BLaER1 treated with 17β-estradiol and CSF1 and Interleukin-3, amounts not matched to agents 10 nM and 100 nM (cell line): ENCODE data around the gene AHCYL2.
"Not testable (repeated sequence)": the region's sequence is repeated elsewhere in the genome, so short reads cannot be mapped to it uniquely, and the experiment has no call there.

ENCODE experiments used
- H3K27ac ChIP-seq, 11 experiments: shearing (Covaris generic); formaldehyde crosslinking; 2 replicates each; pipeline ENCODE4 v1.8.1; 2022
- H3K27me3 ChIP-seq, 11 experiments: shearing (Covaris generic); formaldehyde crosslinking; 2 replicates each; pipeline ENCODE4 v1.8.1; 2022
- H3K36me3 ChIP-seq, 11 experiments: shearing (Covaris generic); formaldehyde crosslinking; 2 replicates each; pipeline ENCODE4 v1.8.1; 2022
- H3K4me1 ChIP-seq, 10 experiments: shearing (Covaris generic); formaldehyde crosslinking; 2 replicates each; pipeline ENCODE4 v1.8.1; 2022
- H3K4me2 ChIP-seq, 11 experiments: shearing (Covaris generic); formaldehyde crosslinking; 2 replicates each; pipeline ENCODE4 v1.8.1; 2022
- H3K4me3 ChIP-seq, 10 experiments: shearing (Covaris generic); formaldehyde crosslinking; 2 replicates each; pipeline ENCODE4 v1.8.1; 2022
- H3K9ac ChIP-seq, 11 experiments: shearing (Covaris generic); formaldehyde crosslinking; 2 replicates each; pipeline ENCODE4 v1.8.1; 2022
- H3K9me3 ChIP-seq, 11 experiments: shearing (Covaris generic); formaldehyde crosslinking; replicated peaks in 1 of 11; 2 replicates each; pipeline ENCODE4 v1.8.1; 2022
- H4K20me1 ChIP-seq, 11 experiments: shearing (Covaris generic); formaldehyde crosslinking; 2 replicates each; pipeline ENCODE4 v1.8.1; 2022
- Cebpa-rat ChIP-seq, 11 experiments: shearing (Covaris generic); IDR thresholded peaks; 2 replicates each; pipeline ENCODE4 v1.8.1; 2022

AHCYL2 gene

DNA sequence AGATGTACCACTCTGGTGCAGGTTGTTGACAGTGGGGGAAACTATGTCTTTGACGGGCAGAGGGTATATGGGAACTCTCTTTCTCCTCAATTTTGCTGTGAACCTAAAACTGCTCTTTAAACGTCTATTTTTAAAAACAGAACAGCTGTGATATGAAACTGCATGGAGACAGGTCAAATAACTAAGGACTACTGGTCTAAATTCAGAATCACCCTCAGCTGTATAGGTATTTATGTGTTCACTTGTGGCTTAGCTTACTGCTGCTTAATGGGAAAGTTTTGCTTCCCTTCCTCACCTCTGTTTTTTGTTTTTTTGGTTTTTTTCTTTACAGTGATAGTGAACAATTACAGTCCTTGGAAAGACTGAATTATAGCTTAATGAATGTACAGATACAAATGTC, 122.5 kb downstream of the AHCYL2 start:
- H3K4me3 ChIP-seq = no peak overlapping the region
- H3K27me3 ChIP-seq = no peaks in the 10 kb centered on the region
- no peak overlapping the region for H3K9ac ChIP-seq
- H3K9me3 ChIP-seq = no peaks in the 10 kb centered on the region
- no peak overlapping the region for H3K27ac ChIP-seq
- peaks cover 0 to 4% (median 0%) of the 10 kb centered on the region in 11 experiments; a peak in 3 of 22 replicates for H3K36me3 ChIP-seq
- H3K4me1 ChIP-seq = peaks cover 13 to 22% (median 16%) of the 10 kb centered on the region in 10 experiments
- TF ChIP-seq Cebpa-rat (IDR thresholded peaks at IDR 0.05) = no peak
- H4K20me1 ChIP-seq = peaks cover 0 to 3% (median 0%) of the 10 kb centered on the region in 11 experiments; a peak in 1 of 22 replicates
- no peak overlapping the region for H3K4me2 ChIP-seq

DNA sequence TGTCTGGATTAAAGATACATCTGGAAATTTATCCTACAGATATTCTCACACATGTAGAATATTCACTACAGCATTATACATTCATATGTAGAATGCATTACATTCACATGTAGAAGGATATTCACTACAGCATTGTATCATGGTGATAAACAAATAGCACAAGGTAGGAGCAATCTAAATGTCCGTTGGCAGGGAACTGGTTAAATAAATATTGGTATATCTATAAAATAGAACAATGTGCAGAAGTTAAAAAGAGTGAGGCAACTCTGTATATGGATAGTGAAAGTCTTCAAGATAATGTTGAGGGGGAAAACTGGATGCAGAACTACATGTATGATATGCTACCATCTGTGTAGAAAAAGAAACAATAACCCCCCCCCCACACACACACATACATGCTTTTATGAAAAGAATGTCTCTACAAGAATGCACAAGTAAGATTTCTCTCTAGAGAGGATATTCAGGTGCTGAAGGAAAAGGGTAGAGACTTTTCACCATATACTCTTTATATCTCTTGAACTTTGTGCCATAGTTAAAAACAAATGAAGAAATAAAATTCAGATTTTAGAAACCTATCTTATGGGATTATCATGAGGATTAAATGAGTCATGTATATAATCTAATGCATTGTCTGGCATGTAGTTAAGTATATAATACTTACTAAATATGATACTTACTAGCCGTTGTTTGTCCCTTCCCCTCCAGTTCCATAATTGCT, 123.4 kb downstream of the AHCYL2 start:
- H4K20me1 ChIP-seq = no peaks in the 10 kb centered on the region; a peak in 1 of 22 replicates
- no peaks in the 10 kb centered on the region for H3K9me3 ChIP-seq
- peaks cover 0 to 12% (median 0%) of the 10 kb centered on the region in 11 experiments; a peak in 3 of 22 replicates for H3K36me3 ChIP-seq
- H3K27me3 ChIP-seq = no peaks in the 10 kb centered on the region
- TF ChIP-seq Cebpa-rat (IDR thresholded peaks at IDR 0.05) = no peak
- no peak overlapping the region for H3K4me3 ChIP-seq
- H3K9ac ChIP-seq = no peak overlapping the region
- H3K4me1 ChIP-seq = peaks cover 13 to 22% (median 16%) of the 10 kb centered on the region in 10 experiments
- no peak overlapping the region for H3K4me2 ChIP-seq
- no peak overlapping the region for H3K27ac ChIP-seq

- H3K9ac ChIP-seq = no peak overlapping the region
- no peaks in the 10 kb centered on the region for H3K9me3 ChIP-seq
- peaks cover 0 to 17% (median 0%) of the 10 kb centered on the region in 11 experiments; a peak in 3 of 22 replicates for H3K36me3 ChIP-seq
- no peak overlapping the region for H3K27ac ChIP-seq
- H3K27me3 ChIP-seq = no peaks in the 10 kb centered on the region
- no peaks in the 10 kb centered on the region; a peak in 1 of 22 replicates for H4K20me1 ChIP-seq
- H3K4me1 ChIP-seq = peaks cover 0 to 10% (median 8%) of the 10 kb centered on the region in 10 experiments; a peak in 11 of 20 replicates
- no peak overlapping the region for H3K4me3 ChIP-seq
- no peak for TF ChIP-seq Cebpa-rat (IDR thresholded peaks at IDR 0.05)
- no peak overlapping the region for H3K4me2 ChIP-seq
These were observed 126.5 kb downstream of the AHCYL2 start for GRCh38 chr7:129351320-129351719.

DNA sequence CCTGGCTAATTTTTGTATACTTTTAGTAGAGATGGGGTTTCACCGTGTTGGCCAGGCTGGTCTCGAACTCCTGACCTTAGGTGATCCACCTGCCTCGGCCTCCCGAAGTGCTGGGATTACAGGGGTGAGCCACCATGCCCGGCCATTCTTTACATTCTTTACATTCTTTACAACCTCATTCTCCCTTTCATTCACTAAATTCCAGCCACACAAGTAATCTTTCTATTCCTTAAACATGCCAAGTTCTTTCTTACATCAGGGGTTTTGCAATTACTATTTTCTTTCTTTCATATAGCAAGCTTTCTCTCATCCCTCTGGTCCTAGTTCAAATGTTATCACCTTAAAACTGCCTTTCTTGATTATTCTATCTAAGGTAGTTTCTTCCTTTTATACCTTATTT, 128.3 kb downstream of the AHCYL2 start:
- Histone ChIP-seq H3K36me3 (peaks cover 0 to 17% (median 0%) of the 10 kb centered on the region in 11 experiments; a peak in 3 of 22 replicates), H3K4me1 (peaks cover 0 to 11% (median 8%) of the 10 kb centered on the region in 10 experiments; a peak in 11 of 20 replicates)
- H3K4me2 ChIP-seq, H4K20me1 ChIP-seq, H3K9ac ChIP-seq, H3K9me3 ChIP-seq, H3K4me3 ChIP-seq, H3K27me3 ChIP-seq, H3K27ac ChIP-seq: not testable (repeated sequence)

- Histone ChIP-seq H3K4me1 (peaks cover 0 to 11% (median 8%) of the 10 kb centered on the region in 10 experiments; a peak in 11 of 20 replicates), H3K9me3 (no peaks in the 10 kb centered on the region), H3K36me3 (peaks cover 0 to 17% (median 0%) of the 10 kb centered on the region in 11 experiments; a peak in 3 of 22 replicates), H4K20me1 (no peaks in the 10 kb centered on the region; a peak in 1 of 22 replicates), H3K27me3 (no peaks in the 10 kb centered on the region), H3K27ac (no peak overlapping the region), H3K9ac (no peak overlapping the region), H3K4me3 (no peak overlapping the region), H3K4me2 (no peak overlapping the region)
- no peak for TF ChIP-seq Cebpa-rat (IDR thresholded peaks at IDR 0.05)
These were observed 129.8 kb downstream of the AHCYL2 start for GRCh38 chr7:129354428-129355157.

DNA sequence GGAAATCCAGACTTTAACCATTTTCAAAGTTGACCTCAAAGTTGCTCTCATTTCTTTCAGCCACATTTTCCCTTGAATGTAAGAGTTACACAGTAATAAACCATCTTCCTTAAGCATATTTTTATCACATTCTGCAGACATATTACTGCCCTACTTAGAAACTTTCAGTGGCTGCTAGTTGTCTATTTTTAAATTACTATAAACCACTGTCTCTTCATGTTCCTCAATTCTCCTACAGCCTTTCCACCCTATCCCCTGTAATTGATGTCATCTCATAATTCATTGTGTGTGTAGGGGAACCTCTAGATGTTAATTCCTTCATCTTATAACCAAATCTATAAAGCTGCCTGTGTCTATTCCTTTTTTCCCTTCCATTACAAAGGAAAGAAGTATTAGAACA, 131.3 kb downstream of the AHCYL2 start:
- Histone ChIP-seq H3K9me3 (no peaks in the 10 kb centered on the region), H4K20me1 (no peaks in the 10 kb centered on the region; a peak in 1 of 22 replicates), H3K4me1 (peaks cover 0 to 11% (median 8%) of the 10 kb centered on the region in 10 experiments; a peak in 11 of 20 replicates), H3K9ac (no peak overlapping the region), H3K4me2 (peak overlapping the region in 6 of 11 experiments; percentile 0 to 35 (median 18); a peak in 7 of 22 replicates), H3K36me3 (peaks cover 0 to 17% (median 0%) of the 10 kb centered on the region in 11 experiments; a peak in 3 of 22 replicates), H3K4me3 (no peak overlapping the region), H3K27me3 (no peaks in the 10 kb centered on the region), H3K27ac (no peak overlapping the region)
- TF ChIP-seq Cebpa-rat (IDR thresholded peaks at IDR 0.05) = no peak

- no peak overlapping the region for H3K9ac ChIP-seq
- peaks cover 0 to 11% (median 8%) of the 10 kb centered on the region in 10 experiments; a peak in 11 of 20 replicates for H3K4me1 ChIP-seq
These were observed 134.3 kb downstream of the AHCYL2 start for GRCh38 chr7:129359176-129359575.

GRCh38 chr7:129359638-129360037, 134.8 kb downstream of the AHCYL2 start:
- no peak for TF ChIP-seq Cebpa-rat (IDR thresholded peaks at IDR 0.05)
- H4K20me1 ChIP-seq = no peaks in the 10 kb centered on the region; a peak in 1 of 22 replicates
- H3K9me3 ChIP-seq = no peaks in the 10 kb centered on the region
- H3K27me3 ChIP-seq = no peaks in the 10 kb centered on the region
- H3K9ac ChIP-seq = no peak overlapping the region
- no peaks in the 10 kb centered on the region for H3K36me3 ChIP-seq
- no peak overlapping the region for H3K4me3 ChIP-seq
- no peak overlapping the region for H3K4me2 ChIP-seq
- peaks cover 0 to 11% (median 8%) of the 10 kb centered on the region in 10 experiments; a peak in 11 of 20 replicates for H3K4me1 ChIP-seq
- H3K27ac ChIP-seq = no peak overlapping the region

More at GRCh38 chr7:129359176-129359575, 134.3 kb downstream of the AHCYL2 start:
- H4K20me1 ChIP-seq = no peaks in the 10 kb centered on the region; a peak in 1 of 22 replicates
- H3K9me3 ChIP-seq = no peaks in the 10 kb centered on the region
- no peak for TF ChIP-seq Cebpa-rat (IDR thresholded peaks at IDR 0.05)
- H3K4me2 ChIP-seq = no peak overlapping the region
- no peak overlapping the region for H3K4me3 ChIP-seq
- no peaks in the 10 kb centered on the region for H3K36me3 ChIP-seq
- H3K27ac ChIP-seq = no peak overlapping the region
- no peaks in the 10 kb centered on the region for H3K27me3 ChIP-seq

GRCh38 chr7:129361771-129362170, 136.9 kb downstream of the AHCYL2 start:
- Histone ChIP-seq H4K20me1 (0 out of 22 replicates have a peak, but pooled peaks cover 0 to under 1% (median 0%) of the 10 kb centered on the region in 11 experiments), H3K4me1 (no peaks in the 10 kb centered on the region), H3K36me3 (no peaks in the 10 kb centered on the region), H3K27me3 (no peaks in the 10 kb centered on the region), H3K4me3 (no peak overlapping the region), H3K27ac (no peak overlapping the region), H3K9ac (no peak overlapping the region), H3K4me2 (no peak overlapping the region), H3K9me3 (no peaks in the 10 kb centered on the region)
- no peak for TF ChIP-seq Cebpa-rat (IDR thresholded peaks at IDR 0.05)
